Measurements from ENCODE around the gene FAM177A1.

DNA sequence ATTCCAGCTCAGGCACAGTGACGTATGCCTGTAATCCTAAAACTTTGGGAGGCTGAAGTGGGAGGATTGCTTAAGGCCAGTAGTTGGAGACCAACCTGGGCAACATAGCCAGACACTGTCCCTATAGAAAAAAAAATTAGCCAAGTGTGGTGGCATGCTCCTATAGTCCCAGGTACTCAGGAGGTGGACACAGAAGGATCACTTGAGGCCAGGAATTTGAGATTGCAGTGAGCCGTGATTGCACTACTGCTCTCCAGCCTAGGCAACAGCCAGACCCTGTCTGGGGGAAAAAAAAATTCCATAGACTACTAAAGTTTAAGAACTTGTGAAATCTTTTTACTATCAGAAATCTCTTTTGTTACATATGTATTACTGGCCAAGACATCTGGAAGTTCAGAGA is 6.6 kb downstream of the FAM177A1 start:
- TF ChIP-seq POLR2A (IDR thresholded peaks at IDR 0.05; ENCODE audit: low read depth, low read length) (no peak), TAF1 (IDR thresholded peaks at IDR 0.05; ENCODE audit: borderline replicate concordance, low read depth, low read length) (no peak)

Data from GM12892 (cell line).